C4-2B (cell line): ENCODE measurements around the gene OLFM4.

Experiments used
- H3K27ac ChIP-seq: fragments of 450-650 bp; 2 replicates; pipeline ENCODE4 v1.5.1; 2017
- CTCF ChIP-seq: fragments of 450-650 bp; conservative IDR thresholded peaks from 2 replicates; pipeline ENCODE4 v1.5.1; 2017; ENCODE audit warnings: mild to moderate bottlenecking
- ZFX ChIP-seq: fragments of 450-650 bp; IDR thresholded peaks from 2 replicates; pipeline ENCODE4 v1.6.1; 2017

OLFM4 gene

GRCh38 chr13:53048880-53049279, 20.3 kb downstream of the OLFM4 start:
- no peak for TF ChIP-seq ZFX
- no peak for TF ChIP-seq CTCF
- H3K27ac ChIP-seq, result no peak overlapping the region

- no peak overlapping the region for H3K27ac ChIP-seq
- TF ChIP-seq ZFX, result no peak
- no peak for TF ChIP-seq CTCF
These were observed 21.5 kb downstream of the OLFM4 start for GRCh38 chr13:53050151-53050550.

- no peak overlapping the region for H3K27ac ChIP-seq
- TF ChIP-seq ZFX (no peak), CTCF (no peak)
These were observed 24.1 kb downstream of the OLFM4 start for GRCh38 chr13:53052675-53053074.

DNA sequence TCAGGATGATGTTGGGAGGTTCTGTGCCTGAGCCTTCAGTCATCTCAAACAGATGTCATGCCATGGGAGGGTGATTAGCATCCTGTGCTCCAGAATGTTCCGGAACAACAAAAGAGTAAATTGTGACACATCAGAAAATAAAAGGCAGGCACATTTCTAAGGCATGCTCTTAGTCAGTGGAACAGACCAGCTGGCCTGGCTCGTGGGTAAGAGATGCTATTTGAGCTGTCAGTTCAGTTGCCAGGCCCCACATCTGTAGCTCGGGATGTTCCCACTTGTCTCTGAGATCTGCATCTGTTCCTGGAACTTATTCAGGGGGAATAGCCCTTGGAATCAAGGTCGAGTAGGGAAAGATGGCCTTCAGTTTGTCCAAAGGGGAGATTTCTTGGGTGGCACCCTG, 26.0 kb downstream of the OLFM4 start:
- no peak overlapping the region for H3K27ac ChIP-seq
- TF ChIP-seq ZFX, result no peak
- no peak for TF ChIP-seq CTCF

- no peak overlapping the region for H3K27ac ChIP-seq
- TF ChIP-seq ZFX (no peak), CTCF (no peak)
These were observed 29.6 kb downstream of the OLFM4 start for GRCh38 chr13:53058065-53058679.

DNA sequence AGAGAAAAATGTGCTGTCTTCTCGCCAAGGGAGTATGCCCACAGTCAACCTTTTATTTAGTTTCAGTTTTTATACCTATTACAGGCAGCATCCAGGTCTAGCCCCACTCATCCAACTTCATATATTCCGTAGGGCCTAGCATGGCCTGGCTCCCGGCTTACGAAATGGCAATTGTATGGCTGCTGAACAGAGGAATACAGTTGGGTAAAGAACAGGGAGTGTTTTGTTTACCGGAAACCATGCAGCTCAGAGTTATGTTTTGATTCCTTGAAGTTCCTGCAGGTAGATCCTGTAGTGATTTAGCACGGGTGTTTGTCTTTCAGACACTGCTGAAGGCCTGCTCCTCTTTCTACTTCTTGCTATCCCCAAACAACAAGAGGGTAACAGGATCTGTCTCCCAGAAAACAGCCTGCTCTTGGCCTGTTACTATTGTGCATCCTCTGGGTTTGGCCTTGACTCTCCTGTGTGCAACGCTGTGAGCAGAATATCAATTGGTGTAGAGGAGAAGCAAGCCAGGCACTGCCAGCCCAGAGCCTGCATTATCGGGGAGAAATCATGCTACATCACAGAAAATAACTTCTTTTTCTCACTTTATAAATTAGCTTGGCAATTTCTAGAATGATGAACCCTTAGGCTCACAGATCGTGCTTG, 32.4 kb downstream of the OLFM4 start:
- H3K27ac ChIP-seq, result no peak overlapping the region
- TF ChIP-seq CTCF (no peak), ZFX (no peak)

- TF ChIP-seq CTCF (no peak), ZFX (no peak)
- H3K27ac ChIP-seq, result no peak overlapping the region
These were observed 36.1 kb downstream of the OLFM4 start for GRCh38 chr13:53064731-53065130.
